Psoas muscle (tissue), 8 donors: ENCODE results near the gene NUP93. TPM values are rescaled to one million over a fixed set of nuclear protein-coding genes. Genes with fewer than 3 reads are reported as not detected.

ENCODE experiments used
- ATAC-seq, 4 donors: fragments of 200-7000 bp; cut with Tn5 transposase; one replicate each; pipeline ENCODE4 v1.9.1; 2020; ENCODE audit warnings: moderate library complexity in 3 of 4, mild to moderate bottlenecking in 2 of 4
- DNase-seq, 2 donors: peaks; one replicate each; pipeline ENCODE4 v3.0.0-alpha.2; 2020
- H3K27ac ChIP-seq: fragments of 200-600 bp; one replicate; pipeline ENCODE4 v1.8.0; 2022
- H3K27me3 ChIP-seq, 3 donors: fragments of 200-600 bp in 1 of 3; one replicate each; pipeline versions ENCODE4 v1.6.1 to v1.8.0; 2013 to 2022; ENCODE audit warnings: low read length in 2 of 3, mild to moderate bottlenecking in 2 of 3, moderate library complexity in 1 of 3; ENCODE audit not compliant: insufficient read depth in 3 of 3
- H3K36me3 ChIP-seq, 2 donors: fragments of 200-600 bp in 1 of 2; one replicate each; pipeline versions ENCODE4 v1.6.1 to v1.8.0; 2013 to 2022; ENCODE audit warnings: low read depth in 1 of 2, mild to moderate bottlenecking in 1 of 2, moderate library complexity in 1 of 2; ENCODE audit not compliant: insufficient read depth in 1 of 2
- H3K4me1 ChIP-seq: fragments of 200-600 bp; one replicate; pipeline ENCODE4 v1.8.0; 2022
- H3K4me3 ChIP-seq: fragments of 200-600 bp; one replicate; pipeline ENCODE4 v1.8.0; 2022; ENCODE audit warnings: mild to moderate bottlenecking
- H3K9me3 ChIP-seq: fragments of 200-600 bp; one replicate; pipeline ENCODE4 v1.8.0; 2022
- WGBS, 3 donors: extraction: QIAGEN DNeasy Blood & Tissue Kit; methylation state at CpG; one replicate each; pipeline versions ENCODE4 v1.1.6 to v1.1.7; 2013; 5-methylcytosine and 5-hydroxymethylcytosine counted together
- intact Hi-C, 2 donors: fragments of 100-400 bp; cut with DNase I; formaldehyde crosslinking; loops; one replicate each; pipeline versions ENCODE4 v1.11.0 to v1.14.2; 2022
- polyA plus RNA-seq, 3 donors: library from polyadenylated mRNA; stranded (reverse); fragments of 200-250 nt; gene quantifications; one replicate each; pipeline ENCODE4 v1.2.3, GENCODE V29; 2013
- total RNA-seq, 4 donors: library from RNA; stranded (reverse); fragmentation: NEBNext Ultra II Directional in 2 of 4; extraction: Animal tissue kit (Norgen Biotek cat#: 25700) in 2 of 4; gene quantifications; one replicate each; pipeline versions ENCODE4 v1.2.1 to v1.2.4, GENCODE V29; 2021 to 2023
- TF ChIP-seq, protein P1 (sequence below): fragments of 200-600 bp; IDR thresholded peaks from one replicate; pipeline ENCODE4 v1.8.0; 2022; ENCODE audit warnings: antibody characterized with exemption
- donor health status: healthy with polysubstance abuse.
- donor health status: DM: no; HTN: no; CAD: no; lungs with moderate emphysema.
- donor health status: Bipolar disorder and iron deficiency.
- donor health status: healthy.
- donor health status: DM: yes; HTN: yes; CAD: no.
- donor health status: DM: no; HTN: no; CAD: no.
- donor health status: DM: no; HTN: no; CAD: no.
- donor health status: DM: yes; HTN: yes; CAD: no.

NUP93 gene
- total and polyA plus RNA-seq, 7 donors: 16.5 to 44.3 (median 25.5) TPM

DNA sequence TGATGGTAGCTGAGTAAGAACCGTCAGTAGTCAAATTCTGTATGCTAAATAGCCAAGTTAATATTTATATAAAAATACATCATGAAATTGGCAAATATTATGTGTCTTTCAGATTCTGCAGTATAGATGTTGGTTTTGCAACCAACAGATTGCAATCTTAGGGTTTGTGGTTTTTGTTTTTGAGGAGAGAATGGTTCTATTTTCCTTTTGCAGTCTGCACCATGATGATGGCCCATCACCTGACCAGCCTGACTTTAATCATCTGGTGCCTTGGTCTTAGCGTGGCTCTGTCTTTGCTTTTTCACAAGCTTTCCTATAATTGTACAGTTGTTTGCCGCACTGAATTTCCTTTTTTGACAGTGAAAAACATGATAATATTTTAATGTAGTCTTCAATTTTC is 50.7 kb downstream of the NUP93 start:
- Histone ChIP-seq H3K4me1 (peaks cover 19% of the 10 kb centered on the region), H3K27ac (no peak overlapping the region), H3K27me3 (no peaks in the 10 kb centered on the region), H3K9me3 (no peaks in the 10 kb centered on the region), H3K4me3 (no peak overlapping the region), H3K36me3 (no peaks in the 10 kb centered on the region)
- intact Hi-C loops: no loop called here
- ATAC-seq: no peak
- DNase-seq: no peak
- TF ChIP-seq, protein P1, sequence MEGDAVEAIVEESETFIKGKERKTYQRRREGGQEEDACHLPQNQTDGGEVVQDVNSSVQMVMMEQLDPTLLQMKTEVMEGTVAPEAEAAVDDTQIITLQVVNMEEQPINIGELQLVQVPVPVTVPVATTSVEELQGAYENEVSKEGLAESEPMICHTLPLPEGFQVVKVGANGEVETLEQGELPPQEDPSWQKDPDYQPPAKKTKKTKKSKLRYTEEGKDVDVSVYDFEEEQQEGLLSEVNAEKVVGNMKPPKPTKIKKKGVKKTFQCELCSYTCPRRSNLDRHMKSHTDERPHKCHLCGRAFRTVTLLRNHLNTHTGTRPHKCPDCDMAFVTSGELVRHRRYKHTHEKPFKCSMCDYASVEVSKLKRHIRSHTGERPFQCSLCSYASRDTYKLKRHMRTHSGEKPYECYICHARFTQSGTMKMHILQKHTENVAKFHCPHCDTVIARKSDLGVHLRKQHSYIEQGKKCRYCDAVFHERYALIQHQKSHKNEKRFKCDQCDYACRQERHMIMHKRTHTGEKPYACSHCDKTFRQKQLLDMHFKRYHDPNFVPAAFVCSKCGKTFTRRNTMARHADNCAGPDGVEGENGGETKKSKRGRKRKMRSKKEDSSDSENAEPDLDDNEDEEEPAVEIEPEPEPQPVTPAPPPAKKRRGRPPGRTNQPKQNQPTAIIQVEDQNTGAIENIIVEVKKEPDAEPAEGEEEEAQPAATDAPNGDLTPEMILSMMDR: no peak
- WGBS, 3 donors: 95 to 96% (median 95%) methylated on average over 3 of the region's 3 CpGs

- H3K27me3 ChIP-seq: no peaks in the 10 kb centered on the region
- H3K4me3 ChIP-seq: no peak overlapping the region
- TF ChIP-seq, protein P1: no peak
- no peak for DNase-seq
- no peaks in the 10 kb centered on the region for H3K9me3 ChIP-seq
- ATAC-seq: no peak
- H3K36me3 ChIP-seq: no peaks in the 10 kb centered on the region
- peaks cover 15% of the 10 kb centered on the region for H3K4me1 ChIP-seq
- no peak overlapping the region for H3K27ac ChIP-seq
- 61 to 74% (median 67%) methylated on average over 6 of the region's 6 CpGs for WGBS, 3 donors
- intact Hi-C loops: no loop called here
These were observed 51.6 kb downstream of the NUP93 start for GRCh38 chr16:56781528-56781961.

DNA sequence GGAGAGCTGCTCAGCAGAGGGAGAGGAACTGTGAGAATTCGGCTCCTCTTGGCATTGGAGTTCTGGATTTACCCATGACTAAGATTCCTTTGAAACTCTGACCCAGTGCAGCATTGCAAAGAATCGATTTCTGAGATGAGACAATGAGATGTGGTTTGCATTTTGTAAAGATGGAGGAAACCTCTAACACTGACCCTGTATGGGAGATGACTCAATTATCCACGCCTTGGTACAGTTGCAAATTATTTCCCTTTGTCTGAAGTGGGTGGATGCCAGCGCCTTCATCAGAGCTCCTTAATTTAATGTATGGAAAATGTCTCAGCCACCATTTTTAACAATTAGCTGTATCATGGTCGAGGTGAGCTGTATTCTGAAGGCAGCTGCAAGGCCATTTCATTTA is 53.4 kb downstream of the NUP93 start:
- intact Hi-C loops: no loop called here

DNA sequence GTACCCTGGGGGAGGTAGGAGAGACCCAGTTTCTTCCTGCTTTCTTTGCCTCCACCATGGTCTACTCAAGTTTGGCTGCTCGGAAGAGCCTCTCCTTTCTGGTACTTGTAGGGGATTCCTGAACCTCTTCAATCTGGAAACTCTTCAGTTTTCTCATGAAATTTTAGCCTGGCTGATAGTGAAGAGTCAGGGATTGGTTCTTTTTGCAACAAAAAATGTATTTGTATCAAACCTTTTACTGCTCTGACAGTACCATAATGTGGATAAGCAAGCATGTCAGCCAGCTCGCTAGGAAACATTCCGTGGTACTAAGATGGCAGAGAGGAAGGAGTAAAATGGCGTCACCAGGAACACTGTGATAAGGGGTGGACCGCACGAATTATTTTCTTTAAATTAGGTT is 55.4 kb downstream of the NUP93 start:
- H3K36me3 ChIP-seq: no peaks in the 10 kb centered on the region
- no peak overlapping the region for H3K27ac ChIP-seq
- TF ChIP-seq, protein P1: no peak
- no peak overlapping the region for H3K4me3 ChIP-seq
- WGBS, 3 donors: 98 to 99% (median 98%) methylated on average over 6 of the region's 6 CpGs
- H3K4me1 ChIP-seq: no peaks in the 10 kb centered on the region
- ATAC-seq (no peak), DNase-seq (no peak)
- no peaks in the 10 kb centered on the region for H3K27me3 ChIP-seq
- intact Hi-C loops: no loop called here
- H3K9me3 ChIP-seq: no peaks in the 10 kb centered on the region

More for the DNA sequence above, 53.4 kb downstream of the NUP93 start:
- 77 to 81% (median 78%) methylated on average over 5 of the region's 5 CpGs for WGBS, 3 donors
- Histone ChIP-seq H3K4me1 (peaks cover 4% of the 10 kb centered on the region), H3K36me3 (no peaks in the 10 kb centered on the region), H3K9me3 (no peaks in the 10 kb centered on the region), H3K27me3 (no peaks in the 10 kb centered on the region), H3K27ac (no peak overlapping the region), H3K4me3 (no peak overlapping the region)
- DNase-seq (no peak), ATAC-seq (no peak)
- TF ChIP-seq, protein P1: no peak

GRCh38 chr16:56787167-56787566 is 57.2 kb downstream of the NUP93 start:
- H3K4me1 ChIP-seq: no peaks in the 10 kb centered on the region
- no peak overlapping the region for H3K4me3 ChIP-seq
- WGBS, 3 donors: 57 to 75% (median 57%) methylated on average over 6 of the region's 6 CpGs
- ATAC-seq (peak in 2 of 4 donors; percentile 39 to 45), DNase-seq (no peak)
- no peaks in the 10 kb centered on the region for H3K9me3 ChIP-seq
- TF ChIP-seq, protein P1: no peak
- H3K36me3 ChIP-seq: no peaks in the 10 kb centered on the region
- no peaks in the 10 kb centered on the region for H3K27me3 ChIP-seq
- intact Hi-C loops: no loop called here
- no peak overlapping the region for H3K27ac ChIP-seq
